Measurements from ENCODE around the gene MRGPRD. TPM values are rescaled to one million over a fixed set of nuclear protein-coding genes. Genes with fewer than 3 reads are reported as not detected.

Gene MRGPRD
- total and polyA plus RNA-seq, 2 experiments from 2014 or later, result not detected

- Histone ChIP-seq H3K4me1 (ENCODE audit: insufficient read depth) (no peaks in the 10 kb centered on the region), H3K79me2 (replicated peaks; ENCODE audit: insufficient read depth) (no peaks in the 10 kb centered on the region), H3K27ac (ENCODE audit: low read depth) (no peak overlapping the region), H3K4me2 (no peak overlapping the region), H3K4me3 (no peak overlapping the region), H3K9me2 (ENCODE audit: insufficient read depth) (no peaks in the 10 kb centered on the region), H4K20me1 (replicated peaks; ENCODE audit: insufficient read depth) (no peaks in the 10 kb centered on the region), H3F3A (replicated peaks; ENCODE audit: low read depth) (no peaks in the 10 kb centered on the region), H3K36me3 (ENCODE audit: insufficient read depth) (peaks cover 4% of the 10 kb centered on the region; the same call in 1 of the 2 replicates), H3K27me3 (ENCODE audit: insufficient read depth) (no peaks in the 10 kb centered on the region), H2AFZ (no peak overlapping the region)
- H3K9me3 Mint-ChIP-seq, result no peaks in the 10 kb centered on the region
- H3K27ac Mint-ChIP-seq, result no peak overlapping the region
- ATAC-seq (no peak), DNase-seq (ENCODE audit: low spot score) (no peak)
- H3K36me3 Mint-ChIP-seq (ENCODE audit: low read depth), result peaks cover 25% of the 10 kb centered on the region
- H3K4me3 Mint-ChIP-seq, result no peak overlapping the region
- H3K27me3 Mint-ChIP-seq (ENCODE audit: insufficient read depth, low read depth, poor library complexity), result peaks cover 8% of the 10 kb centered on the region
- no peaks in the 10 kb centered on the region for H3K4me1 Mint-ChIP-seq
- no peak for TF ChIP-seq REST (IDR thresholded peaks at IDR 0.05; ENCODE audit: unreplicated experiment)
- no peak for TF ChIP-seq CTCF (conservative IDR thresholded peaks at IDR 0.05; ENCODE audit: low read depth in 2 of 2)
- no peak for TF ChIP-seq ZNF114 (CRISPR knock-in tag; IDR thresholded peaks at IDR 0.05)
- no peak for TF ChIP-seq EZH2phosphoT487 (IDR thresholded peaks at IDR 0.05; ENCODE audit: unreplicated experiment)
- TF ChIP-seq EZH2 (IDR thresholded peaks at IDR 0.05; ENCODE audit: low read depth, unreplicated experiment), result no peak
- no peak for TF ChIP-seq ZNF462 (CRISPR knock-in tag; IDR thresholded peaks at IDR 0.05)
- TF ChIP-seq POLR2AphosphoS5 (IDR thresholded peaks at IDR 0.05; ENCODE audit: low read depth), result no peak
- no peak for TF ChIP-seq ZNF331 (CRISPR knock-in tag; IDR thresholded peaks at IDR 0.05; ENCODE audit: low read depth)
- TF ChIP-seq STAT1 (IDR thresholded peaks at IDR 0.05; ENCODE audit: unreplicated experiment), result no peak
- TF ChIP-seq ETS1 (IDR thresholded peaks at IDR 0.05), result no peak
Measured at GRCh38 chr11:68934666-68935065, 46.1 kb downstream of the MRGPRD start.

All from GM23338 (cell line).